GM19043 (cell line): ENCODE data around the gene DUSP12.

Source experiments
- ATAC-seq: cut with Tn5 transposase; IDR thresholded peaks from one replicate; pipeline ENCODE4 v1.9.1; 2021; ENCODE audit warnings: low read depth; ENCODE audit not compliant: unreplicated experiment

Gene DUSP12

DNA sequence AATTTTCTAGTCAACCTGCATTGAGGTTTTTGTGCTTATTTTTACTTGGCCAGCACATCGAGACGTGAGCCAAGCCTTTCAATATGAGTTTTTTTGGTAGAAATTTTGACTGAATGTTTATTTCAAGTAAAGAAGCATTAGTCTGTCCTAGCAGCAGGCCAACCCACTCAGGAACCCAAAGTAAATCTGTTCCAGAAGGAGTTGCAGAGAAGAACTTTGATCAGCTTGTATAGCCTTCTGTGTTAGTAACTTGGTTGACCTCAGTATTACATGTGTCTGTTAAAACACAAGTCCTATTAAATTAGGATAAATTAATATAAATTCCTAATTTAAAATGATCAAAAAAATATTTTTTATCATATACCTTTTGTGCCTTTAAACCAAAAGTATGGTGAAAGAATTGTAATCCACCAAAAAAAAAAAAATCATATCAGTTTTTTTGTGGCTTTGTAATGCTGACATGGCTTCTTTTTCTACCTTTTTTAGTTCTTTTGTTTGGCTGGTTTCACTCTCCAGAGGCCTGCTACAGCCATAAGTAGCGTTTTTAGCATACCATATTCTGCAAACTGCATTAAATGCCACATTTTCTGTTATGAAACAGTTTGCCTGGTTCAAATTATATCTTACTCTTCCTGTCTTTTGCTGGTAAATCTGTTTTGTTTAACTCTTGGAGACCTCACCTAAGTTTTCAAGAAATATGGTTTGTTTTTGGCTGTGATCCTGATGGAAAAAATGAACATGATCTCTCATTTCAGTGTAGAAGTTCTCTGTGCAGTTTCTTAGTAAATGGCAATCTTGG is 56.0 kb downstream of the DUSP12 start:
- ATAC-seq: no peak
